LNCAP (cell line): ENCODE measurements around the gene STAT1.

Source experiments
- CTCF ChIP-seq: fragments of 450-650 bp; IDR thresholded peaks from 2 replicates; pipeline ENCODE4 v1.5.1; 2017; ENCODE audit warnings: mild to moderate bottlenecking

STAT1 gene

GRCh38 chr2:191012346-191012745 lies 1.6 kb downstream of the STAT1 start:
- TF ChIP-seq CTCF: no peak

- no peak for TF ChIP-seq CTCF
These were observed 2.8 kb downstream of the STAT1 start for GRCh38 chr2:191010887-191011885.

- TF ChIP-seq CTCF: no peak
These were observed 4.2 kb downstream of the STAT1 start for GRCh38 chr2:191009541-191010374.

GRCh38 chr2:191008286-191008685 lies 5.7 kb downstream of the STAT1 start:
- TF ChIP-seq CTCF: no peak

DNA sequence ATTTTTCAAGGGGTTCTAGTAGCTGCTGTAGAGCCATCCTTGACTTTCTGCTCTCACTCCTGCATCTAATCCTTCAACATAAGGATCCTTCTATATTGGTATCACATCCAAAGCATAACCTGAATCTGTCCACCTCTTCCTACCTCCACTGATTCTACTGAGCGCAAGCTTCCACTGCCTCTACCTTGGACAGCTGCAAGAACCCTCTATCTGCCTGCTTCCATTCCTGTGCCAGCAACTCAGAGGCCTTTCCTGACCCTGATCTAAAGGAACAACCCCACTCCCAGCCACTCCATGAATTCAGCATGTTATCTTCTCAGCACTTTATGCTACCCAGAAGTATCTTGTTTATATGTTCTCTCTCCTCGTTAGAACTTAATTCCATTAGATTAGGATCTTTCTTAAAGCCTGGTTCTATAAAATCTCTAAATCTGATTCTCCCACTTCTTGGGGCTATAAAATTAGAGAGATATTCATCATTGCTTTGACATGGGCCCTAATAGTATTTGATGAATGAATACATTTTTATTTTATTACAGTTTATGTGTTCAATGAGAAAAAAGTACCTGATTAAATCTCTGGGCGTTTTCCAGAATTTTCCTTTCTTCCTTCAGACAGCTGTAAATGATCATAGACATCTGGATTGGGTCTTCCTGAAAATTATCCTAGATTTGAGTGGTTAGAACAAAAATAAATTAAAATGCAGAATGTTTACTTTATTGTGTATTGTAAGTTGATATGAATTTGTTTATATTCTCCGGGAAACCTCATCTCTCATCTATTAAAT lies 6.8 kb downstream of the STAT1 start:
- TF ChIP-seq CTCF: no peak

DNA sequence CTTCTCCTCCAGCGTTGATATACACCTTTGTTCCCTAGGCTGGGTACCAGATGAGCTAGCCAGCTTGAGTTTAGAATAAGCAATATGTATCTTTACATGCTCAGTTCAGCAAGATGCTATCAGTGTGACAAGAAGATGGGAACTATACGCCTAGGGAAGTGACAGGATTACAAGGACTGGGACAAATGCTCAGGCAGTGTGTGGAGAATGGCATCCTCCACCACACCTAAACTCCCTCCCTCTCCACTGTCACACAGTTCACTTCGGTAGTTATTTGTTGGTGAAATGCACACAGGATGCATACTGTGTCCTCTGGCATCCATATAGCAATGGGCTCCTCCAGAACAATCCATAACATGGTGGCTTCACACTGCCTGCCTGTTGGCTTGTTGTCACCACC lies 7.7 kb downstream of the STAT1 start:
- TF ChIP-seq CTCF: no peak
